SK-N-MC (cell line): ENCODE measurements around the gene IL17RC.

Experiments used
- EZH2 ChIP-seq: fragments of 200-600 bp; sonication (generic); IDR thresholded peaks from one replicate; pipeline ENCODE4 v1.6.1; 2017; ENCODE audit warnings: antibody characterized with exemption
- POLR2AphosphoS5 ChIP-seq: IDR thresholded peaks from 2 replicates; pipeline ENCODE4 v1.6.1; 2012; ENCODE audit warnings: mild to moderate bottlenecking, low read depth, low read length, borderline replicate concordance

DNA sequence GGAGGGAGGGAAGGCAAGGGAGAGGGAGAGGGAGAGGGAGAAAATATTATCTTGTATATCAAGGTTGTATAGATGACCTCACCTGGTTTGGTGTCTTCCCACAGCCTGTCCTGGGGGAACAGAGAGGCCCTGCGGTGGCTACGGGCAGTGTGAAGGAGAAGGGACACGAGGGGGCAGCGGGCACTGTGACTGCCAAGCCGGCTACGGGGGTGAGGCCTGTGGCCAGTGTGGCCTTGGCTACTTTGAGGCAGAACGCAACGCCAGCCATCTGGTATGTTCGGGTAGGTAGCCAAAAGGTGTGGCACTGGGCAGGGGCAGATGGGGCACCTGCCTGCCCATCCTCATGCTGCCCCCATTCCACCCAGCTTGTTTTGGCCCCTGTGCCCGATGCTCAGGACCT is 23.8 kb downstream of the IL17RC start:
- TF ChIP-seq EZH2, result no peak
- no peak for TF ChIP-seq POLR2AphosphoS5
